ENCODE data around the gene KIF18B. TPM values are rescaled to one million over a fixed set of nuclear protein-coding genes. Genes with fewer than 3 reads are reported as not detected.

The KIF18B gene
- total RNA-seq, 1 donor from 2014 or later = 87.3 TPM

DNA sequence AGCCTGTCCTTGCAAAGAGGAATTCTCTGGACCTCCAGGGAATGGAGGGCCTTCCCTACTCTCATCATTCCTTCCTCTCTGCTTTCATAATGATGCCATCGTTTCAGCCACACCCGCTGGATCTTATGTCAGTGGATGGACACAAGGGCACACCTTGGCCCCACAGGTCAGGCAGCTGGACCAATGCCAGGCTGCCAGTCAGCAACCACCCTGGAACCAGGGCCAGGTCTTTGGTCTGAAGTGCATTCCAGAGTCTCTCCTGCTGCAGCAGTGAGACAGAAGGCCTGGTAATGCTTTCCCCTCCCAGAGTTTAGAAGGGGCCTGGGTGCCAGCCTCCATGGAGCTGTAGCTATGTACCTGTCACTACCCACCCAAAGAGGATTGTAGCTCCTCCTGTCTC, 13.1 kb upstream of the KIF18B start:
- TF ChIP-seq CTCF (conservative IDR thresholded peaks at IDR 0.05) = no peak
- H3K27ac Mint-ChIP-seq (ENCODE audit: unreplicated experiment) = no peak overlapping the region
- H3K36me3 Mint-ChIP-seq (ENCODE audit: low read depth) = no peaks in the 10 kb centered on the region
- H3K9me3 Mint-ChIP-seq = no peaks in the 10 kb centered on the region
- no peak for DNase-seq (ENCODE audit: low read depth, low spot score)
- peaks cover 23% of the 10 kb centered on the region for H3K4me1 Mint-ChIP-seq
- peaks cover 20% of the 10 kb centered on the region for H3K27me3 Mint-ChIP-seq (ENCODE audit: low read depth)
- H3K4me3 Mint-ChIP-seq = no peak overlapping the region

GRCh38 chr17:44959821-44960531, 12.4 kb upstream of the KIF18B start:
- H3K4me1 Mint-ChIP-seq = peaks cover 22% of the 10 kb centered on the region
- no peak for TF ChIP-seq CTCF (conservative IDR thresholded peaks at IDR 0.05)
- H3K4me3 Mint-ChIP-seq = no peak overlapping the region
- peaks cover 13% of the 10 kb centered on the region for H3K27me3 Mint-ChIP-seq (ENCODE audit: low read depth)
- no peak for DNase-seq (ENCODE audit: low read depth, low spot score)
- no peaks in the 10 kb centered on the region for H3K9me3 Mint-ChIP-seq
- H3K27ac Mint-ChIP-seq (ENCODE audit: unreplicated experiment) = no peak overlapping the region
- H3K36me3 Mint-ChIP-seq (ENCODE audit: low read depth) = no peaks in the 10 kb centered on the region

- peaks cover 3% of the 10 kb centered on the region for H3K27me3 Mint-ChIP-seq (ENCODE audit: low read depth)
- peak overlapping the region; percentile 72 for H3K27ac Mint-ChIP-seq (ENCODE audit: unreplicated experiment)
- no peaks in the 10 kb centered on the region for H3K36me3 Mint-ChIP-seq (ENCODE audit: low read depth)
- H3K4me1 Mint-ChIP-seq = peaks cover 22% of the 10 kb centered on the region
- no peak for TF ChIP-seq CTCF (conservative IDR thresholded peaks at IDR 0.05)
- no peak overlapping the region for H3K4me3 Mint-ChIP-seq
- no peaks in the 10 kb centered on the region for H3K9me3 Mint-ChIP-seq
- no peak for DNase-seq (ENCODE audit: low read depth, low spot score)
Measured at GRCh38 chr17:44956998-44957981, 9.7 kb upstream of the KIF18B start.

GRCh38 chr17:44955674-44956425, 8.3 kb upstream of the KIF18B start:
- Mint-ChIP-seq H3K27me3 (ENCODE audit: low read depth) (peaks cover 3% of the 10 kb centered on the region), H3K27ac (ENCODE audit: unreplicated experiment) (no peak overlapping the region), H3K4me3 (no peak overlapping the region), H3K36me3 (ENCODE audit: low read depth) (no peaks in the 10 kb centered on the region), H3K4me1 (peaks cover 22% of the 10 kb centered on the region), H3K9me3 (no peaks in the 10 kb centered on the region)
- no peak for DNase-seq (ENCODE audit: low read depth, low spot score)
- TF ChIP-seq CTCF (conservative IDR thresholded peaks at IDR 0.05) = no peak

DNA sequence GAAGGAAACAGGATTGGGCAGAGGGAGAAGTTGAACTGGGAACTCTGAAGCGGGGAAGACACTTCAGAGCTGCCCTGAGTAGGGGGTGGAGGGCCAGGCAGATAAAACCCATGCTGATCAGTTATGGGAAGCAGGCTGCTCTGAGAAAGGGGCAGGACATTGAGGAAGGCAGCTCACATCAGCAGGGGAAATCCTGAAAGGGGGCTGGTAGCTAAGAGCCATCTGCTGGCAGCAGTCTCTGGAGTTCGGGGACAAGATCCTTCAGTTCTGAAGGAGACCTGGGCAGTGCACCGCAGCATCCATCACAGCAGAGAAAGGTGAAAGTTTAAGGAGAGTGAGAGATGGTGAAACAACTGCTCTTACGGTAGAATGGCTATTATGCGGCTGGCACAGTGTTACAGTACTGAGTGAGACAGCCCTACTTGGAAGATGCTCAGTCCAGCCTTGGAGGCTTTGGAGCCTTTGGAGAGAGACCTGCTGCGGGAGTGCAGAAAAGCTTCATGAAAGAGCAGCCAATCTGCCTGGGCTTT, 5.4 kb upstream of the KIF18B start:
- Mint-ChIP-seq H3K27me3 (ENCODE audit: low read depth) (peaks cover 3% of the 10 kb centered on the region), H3K4me1 (peaks cover 22% of the 10 kb centered on the region), H3K27ac (ENCODE audit: unreplicated experiment) (no peak overlapping the region), H3K36me3 (ENCODE audit: low read depth) (no peaks in the 10 kb centered on the region), H3K9me3 (no peaks in the 10 kb centered on the region), H3K4me3 (no peak overlapping the region)
- DNase-seq (ENCODE audit: low read depth, low spot score) = no peak
- no peak for TF ChIP-seq CTCF (conservative IDR thresholded peaks at IDR 0.05)
